Gastrocnemius medialis (tissue), 4 donors: Measurements from ENCODE around the gene FOXG1.

Experiments
- CTCF ChIP-seq, 5 experiments: fragments of 450-650 bp in 3 of 5; fragments of 200-600 bp in 2 of 5; sonication (generic) in 2 of 5; IDR thresholded peaks in 4 of 5; conservative IDR thresholded peaks in 1 of 5; 1 replicate in 4 of 5; 2 replicates in 1 of 5; pipeline ENCODE4 v1.5.1; 2016 to 2019; ENCODE audit warnings: antibody characterized with exemption in 5 of 5, mild to moderate bottlenecking in 3 of 5, moderate library complexity in 3 of 5
- POLR2A ChIP-seq, 2 donors: fragments of 450-650 bp; IDR thresholded peaks; one replicate each; pipeline ENCODE4 v1.6.1; 2017; ENCODE audit warnings: antibody characterized with exemption in 2 of 2, mild to moderate bottlenecking in 2 of 2, moderate library complexity in 2 of 2

- TF ChIP-seq CTCF (IDR thresholded peaks at IDR 0.05 in 4 of 5, conservative IDR thresholded peaks at IDR 0.05 in 1 of 5) (no peak), POLR2A (IDR thresholded peaks at IDR 0.05) (no peak)
These were observed 20.3 kb upstream of the FOXG1 start for GRCh38 chr14:28746247-28746646.
